ENCODE data around the gene FBXW7. TPM values are rescaled to one million over a fixed set of nuclear protein-coding genes. Genes with fewer than 3 reads are reported as not detected.

Gene FBXW7
- total and polyA plus RNA-seq, 2 of the 8 experiments (the other 6 are each of a cell fraction or from before 2014, with no cell fraction given) = 6.0 to 26.7 TPM

DNA sequence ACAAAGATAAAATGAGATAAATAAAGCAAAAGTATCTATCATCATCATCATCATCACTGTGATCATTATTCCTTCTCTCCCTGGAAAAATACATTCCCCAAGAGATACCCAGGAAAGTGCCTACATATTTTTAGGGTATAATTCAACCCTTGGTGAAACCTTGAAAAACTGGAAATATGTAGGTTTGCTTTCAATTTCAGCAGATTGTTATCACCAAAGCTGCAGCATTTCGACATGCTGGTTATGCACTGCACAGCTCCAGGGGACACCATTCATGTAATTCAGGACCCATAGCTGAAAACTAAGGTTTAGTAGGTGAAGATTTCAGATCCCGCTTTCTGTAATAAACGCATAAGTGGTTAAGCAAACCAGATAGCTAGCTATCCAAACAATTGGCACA lies 28.4 kb upstream of the FBXW7 start:
- no peak overlapping the region for H2AK5ac ChIP-seq (ENCODE audit: low read depth, low read length)
- no peak overlapping the region for H2BK120ac ChIP-seq (replicated peaks; ENCODE audit: low read depth, low read length)
- H3K4ac ChIP-seq (replicated peaks; ENCODE audit: insufficient read length, low read depth, low read length) = no peak overlapping the region
- H4K91ac ChIP-seq (replicated peaks; ENCODE audit: insufficient read length, low read length) = no peak overlapping the region
- no peak overlapping the region for H3K18ac ChIP-seq (ENCODE audit: extremely low read depth, low read length)
- no peaks in the 10 kb centered on the region; a peak in 1 of 8 replicates for H3K36me3 ChIP-seq (ENCODE audit: control insufficient read depth in 2 of 4, insufficient read depth in 4 of 4, low read length in 3 of 4)
- no peaks in the 10 kb centered on the region for H3K9me3 ChIP-seq (ENCODE audit: insufficient read depth in 2 of 2, low read depth in 1 of 2, low read length in 1 of 2)
- FAIRE-seq (no peak), DNase-seq (ENCODE audit: low read depth in 1 of 2, low spot score in 2 of 2) (no peak)
- H3K23me2 ChIP-seq (ENCODE audit: low read depth, low read length) = no peaks in the 10 kb centered on the region
- H2AFZ ChIP-seq (ENCODE audit: low read length) = no peak overlapping the region
- H3K27ac ChIP-seq (ENCODE audit: low read depth, low read length) = no peak overlapping the region
- no peak overlapping the region for H2BK5ac ChIP-seq (ENCODE audit: low read depth, low read length)
- H3K56ac ChIP-seq (replicated peaks; ENCODE audit: insufficient read length, low read depth, low read length) = no peak overlapping the region
- H2BK12ac ChIP-seq (ENCODE audit: low read depth, low read length) = no peak overlapping the region
- no peak overlapping the region for H4K8ac ChIP-seq (ENCODE audit: extremely low read depth, insufficient read depth, low read length)
- H2BK20ac ChIP-seq (ENCODE audit: low read length) = no peak overlapping the region
- no peaks in the 10 kb centered on the region for H3K79me2 ChIP-seq (ENCODE audit: control insufficient read depth in 1 of 2, insufficient read depth in 2 of 2, low read length in 2 of 2)
- H3K4me2 ChIP-seq (ENCODE audit: insufficient read depth in 1 of 2, low read depth in 2 of 2, low read length in 2 of 2) = no peak overlapping the region
- WGBS, 2 experiments (ENCODE audit: extremely low coverage in 1 of 2, insufficient coverage in 1 of 2, insufficient read length in 1 of 2, insufficient replicate concordance in 2 of 2, low coverage in 1 of 2, low lambda C conversion rate in 2 of 2, missing lambda C conversion rate in 1 of 2) = 87% methylated on average over 3 of the region's 3 CpGs; no CpG with 5 or more reads in 1 of the 2 experiments
- no peaks in the 10 kb centered on the region for H3K79me1 ChIP-seq (ENCODE audit: low read depth, low read length)
- H3K4me3 ChIP-seq (ENCODE audit: extremely low read depth in 1 of 4, insufficient read depth in 2 of 4, low read depth in 3 of 4, low read length in 4 of 4) = no peak overlapping the region
- ChIA-PET CTCF (ENCODE audit: partially characterized antibody) (interaction anchor here (1.4 kb wide), 1 partner anchor 10 kb away, joined by 3 read pairs; no protein-coding TSS in a partner anchor), POLR2A (ENCODE audit: partially characterized antibody) (no interaction called here)
- no peaks in the 10 kb centered on the region for H3K27me3 ChIP-seq (replicated peaks in 1 of 4; ENCODE audit: control insufficient read depth in 3 of 4, extremely low read depth in 1 of 4, insufficient read depth in 3 of 4, low read length in 3 of 4)
- H4K5ac ChIP-seq (ENCODE audit: insufficient read length, low read depth, low read length) = no peak overlapping the region
- no peaks in the 10 kb centered on the region for H3K4me1 ChIP-seq (replicated peaks in 1 of 4; ENCODE audit: control insufficient read depth in 3 of 4, insufficient read depth in 4 of 4, low read length in 3 of 4)
- H3K14ac ChIP-seq (ENCODE audit: insufficient read length) = no peak overlapping the region
- H3K23ac ChIP-seq (ENCODE audit: insufficient read length) = no peak overlapping the region
- H3K9ac ChIP-seq (replicated peaks in 1 of 4; ENCODE audit: extremely low read depth in 1 of 4, low read depth in 3 of 4, low read length in 3 of 4) = no peak overlapping the region
- H4K20me1 ChIP-seq (replicated peaks in 1 of 2; ENCODE audit: control insufficient read depth in 1 of 2, insufficient read depth in 2 of 2, low read length in 2 of 2) = no peaks in the 10 kb centered on the region
- no peak overlapping the region for H2BK15ac ChIP-seq (ENCODE audit: low read length)
- TF ChIP-seq EGR1 (IDR thresholded peaks at IDR 0.05; ENCODE audit: borderline replicate concordance, low read depth, low read length) (no peak), CHD1 (IDR thresholded peaks at IDR 0.05; ENCODE audit: low read depth, low read length) (no peak), GTF2F1 (IDR thresholded peaks at IDR 0.05; ENCODE audit: borderline replicate concordance, low read depth, low read length) (no peak), HDAC6 (IDR thresholded peaks at IDR 0.05; ENCODE audit: low read depth, low read length) (no peak), SAP30 (IDR thresholded peaks at IDR 0.05; ENCODE audit: insufficient read depth, insufficient replicate concordance, low read length) (no peak), RAD21 (IDR thresholded peaks at IDR 0.05 in 1 of 2, conservative IDR thresholded peaks at IDR 0.05 in 1 of 2; ENCODE audit: low read depth in 2 of 2, low read length in 2 of 2) (no peak), SRF (IDR thresholded peaks at IDR 0.05; ENCODE audit: low read depth, low read length) (no peak), NRF1 (IDR thresholded peaks at IDR 0.05; ENCODE audit: low read depth, low read length) (no peak), NANOG (IDR thresholded peaks at IDR 0.05; ENCODE audit: insufficient read depth, low read depth, low read length, poor library complexity, severe bottlenecking) (no peak), CHD2 (IDR thresholded peaks at IDR 0.05; ENCODE audit: low read length) (no peak)
- TF ChIP-seq, protein P1, sequence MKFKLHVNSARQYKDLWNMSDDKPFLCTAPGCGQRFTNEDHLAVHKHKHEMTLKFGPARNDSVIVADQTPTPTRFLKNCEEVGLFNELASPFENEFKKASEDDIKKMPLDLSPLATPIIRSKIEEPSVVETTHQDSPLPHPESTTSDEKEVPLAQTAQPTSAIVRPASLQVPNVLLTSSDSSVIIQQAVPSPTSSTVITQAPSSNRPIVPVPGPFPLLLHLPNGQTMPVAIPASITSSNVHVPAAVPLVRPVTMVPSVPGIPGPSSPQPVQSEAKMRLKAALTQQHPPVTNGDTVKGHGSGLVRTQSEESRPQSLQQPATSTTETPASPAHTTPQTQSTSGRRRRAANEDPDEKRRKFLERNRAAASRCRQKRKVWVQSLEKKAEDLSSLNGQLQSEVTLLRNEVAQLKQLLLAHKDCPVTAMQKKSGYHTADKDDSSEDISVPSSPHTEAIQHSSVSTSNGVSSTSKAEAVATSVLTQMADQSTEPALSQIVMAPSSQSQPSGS (IDR thresholded peaks at IDR 0.05; ENCODE audit: low read length) = no peak
